Nephron progenitor cell (in vitro differentiated cells): Measurements from ENCODE around the gene SNX15.

ENCODE experiments used
- DNase-seq: peaks from one replicate; pipeline ENCODE4 v3.0.0; 2021
- H3K27ac Mint-ChIP-seq: 2 replicates; pipeline ENCODE4 v1.8.0; 2021; ENCODE audit warnings: mild to moderate bottlenecking, moderate library complexity, mixed read lengths
- H3K27me3 Mint-ChIP-seq: 2 replicates; pipeline ENCODE4 v1.8.0; 2021; ENCODE audit warnings: mild to moderate bottlenecking, low read depth, mixed read lengths; ENCODE audit not compliant: poor library complexity
- H3K36me3 Mint-ChIP-seq: 2 replicates; pipeline ENCODE4 v1.8.0; 2021; ENCODE audit warnings: low read depth, mixed read lengths
- H3K4me1 Mint-ChIP-seq: 2 replicates; pipeline ENCODE4 v1.8.0; 2021; ENCODE audit warnings: mixed read lengths
- H3K4me3 Mint-ChIP-seq: 2 replicates; pipeline ENCODE4 v1.8.0; 2021; ENCODE audit warnings: mild to moderate bottlenecking, moderate library complexity, mixed read lengths
- H3K9me3 Mint-ChIP-seq: 2 replicates; pipeline ENCODE4 v1.8.0; 2021; ENCODE audit warnings: mild to moderate bottlenecking, moderate library complexity, mixed read lengths
- CTCF ChIP-seq: fragments of 200-600 bp; sonication (generic); IDR thresholded peaks from 2 replicates; pipeline ENCODE4 v1.5.0; 2021; ENCODE audit warnings: antibody characterized with exemption

Gene SNX15

GRCh38 chr11:64996327-64996709, 30.9 kb upstream of the SNX15 start:
- DNase-seq = no peak
- peak overlapping the region; percentile 78 for H3K27ac Mint-ChIP-seq
- no peaks in the 10 kb centered on the region for H3K36me3 Mint-ChIP-seq
- no peak for TF ChIP-seq CTCF
- peaks cover 12% of the 10 kb centered on the region for H3K27me3 Mint-ChIP-seq
- peak overlapping the region; percentile 47 for H3K4me3 Mint-ChIP-seq
- no peaks in the 10 kb centered on the region for H3K9me3 Mint-ChIP-seq
- peaks cover 33% of the 10 kb centered on the region for H3K4me1 Mint-ChIP-seq

- TF ChIP-seq CTCF = no peak
- H3K4me1 Mint-ChIP-seq = peaks cover 28% of the 10 kb centered on the region
- H3K27me3 Mint-ChIP-seq = peaks cover 14% of the 10 kb centered on the region
- H3K4me3 Mint-ChIP-seq = peak within 1 kb of the TSS; percentile 52
- H3K27ac Mint-ChIP-seq = peak within 1 kb of the TSS; percentile 78
- H3K36me3 Mint-ChIP-seq = no peaks in the 10 kb centered on the region
- no peaks in the 10 kb centered on the region for H3K9me3 Mint-ChIP-seq
- DNase-seq = peak; percentile 65
These were observed 30.4 kb upstream of the SNX15 start, which contains the start of gene BATF2 for GRCh38 chr11:64996710-64997380. BATF2 (minus strand) TSS chr11:64996971; CDS start chr11:64996914, 57 bp downstream.

- Mint-ChIP-seq H3K9me3 (no peaks in the 10 kb centered on the region), H3K36me3 (no peaks in the 10 kb centered on the region), H3K27ac (no peak overlapping the region), H3K4me1 (peaks cover 24% of the 10 kb centered on the region), H3K4me3 (no peak overlapping the region), H3K27me3 (peaks cover 14% of the 10 kb centered on the region)
- no peak for DNase-seq
- no peak for TF ChIP-seq CTCF
These were observed 29.1 kb upstream of the SNX15 start for GRCh38 chr11:64998141-64998540.

- H3K27ac Mint-ChIP-seq = no peak overlapping the region
- H3K36me3 Mint-ChIP-seq = no peaks in the 10 kb centered on the region
- no peak overlapping the region for H3K4me3 Mint-ChIP-seq
- no peak for TF ChIP-seq CTCF
- peaks cover 24% of the 10 kb centered on the region for H3K4me1 Mint-ChIP-seq
- peaks cover 12% of the 10 kb centered on the region for H3K27me3 Mint-ChIP-seq
- H3K9me3 Mint-ChIP-seq = no peaks in the 10 kb centered on the region
- DNase-seq = no peak
These were observed 28.4 kb upstream of the SNX15 start for GRCh38 chr11:64998690-64999431.

GRCh38 chr11:64999478-64999877, 27.8 kb upstream of the SNX15 start:
- no peak for DNase-seq
- TF ChIP-seq CTCF = no peak
- Mint-ChIP-seq H3K4me1 (peaks cover 24% of the 10 kb centered on the region), H3K36me3 (no peaks in the 10 kb centered on the region), H3K27ac (no peak overlapping the region), H3K9me3 (no peaks in the 10 kb centered on the region), H3K4me3 (no peak overlapping the region), H3K27me3 (peaks cover 8% of the 10 kb centered on the region)
